GM12892 (cell line): ENCODE measurements around the gene CCDC86.

Experiments used
- DNase-seq: peaks from one replicate; pipeline ENCODE4 v3.0.0; 2011; ENCODE audit not compliant: insufficient read length
- FAIRE-seq: peaks from 2 replicates; lab custom pipeline; 2011; peaks lifted over from hg19 to GRCh38; lab: Jason Lieb, UNC
- POLR2A ChIP-seq: IDR thresholded peaks from 2 replicates; pipeline ENCODE4 v1.6.1; 2011; ENCODE audit warnings: low read depth, low read length, control low read depth
- POLR2AphosphoS5 ChIP-seq: IDR thresholded peaks from 2 replicates; pipeline ENCODE4 v1.6.1; 2011; ENCODE audit warnings: low read depth, low read length, control low read depth
- TAF1 ChIP-seq: IDR thresholded peaks from 2 replicates; pipeline ENCODE4 v1.6.1; 2011; ENCODE audit warnings: low read depth, mild to moderate bottlenecking, control low read depth, low read length, borderline replicate concordance

CCDC86 gene

DNA sequence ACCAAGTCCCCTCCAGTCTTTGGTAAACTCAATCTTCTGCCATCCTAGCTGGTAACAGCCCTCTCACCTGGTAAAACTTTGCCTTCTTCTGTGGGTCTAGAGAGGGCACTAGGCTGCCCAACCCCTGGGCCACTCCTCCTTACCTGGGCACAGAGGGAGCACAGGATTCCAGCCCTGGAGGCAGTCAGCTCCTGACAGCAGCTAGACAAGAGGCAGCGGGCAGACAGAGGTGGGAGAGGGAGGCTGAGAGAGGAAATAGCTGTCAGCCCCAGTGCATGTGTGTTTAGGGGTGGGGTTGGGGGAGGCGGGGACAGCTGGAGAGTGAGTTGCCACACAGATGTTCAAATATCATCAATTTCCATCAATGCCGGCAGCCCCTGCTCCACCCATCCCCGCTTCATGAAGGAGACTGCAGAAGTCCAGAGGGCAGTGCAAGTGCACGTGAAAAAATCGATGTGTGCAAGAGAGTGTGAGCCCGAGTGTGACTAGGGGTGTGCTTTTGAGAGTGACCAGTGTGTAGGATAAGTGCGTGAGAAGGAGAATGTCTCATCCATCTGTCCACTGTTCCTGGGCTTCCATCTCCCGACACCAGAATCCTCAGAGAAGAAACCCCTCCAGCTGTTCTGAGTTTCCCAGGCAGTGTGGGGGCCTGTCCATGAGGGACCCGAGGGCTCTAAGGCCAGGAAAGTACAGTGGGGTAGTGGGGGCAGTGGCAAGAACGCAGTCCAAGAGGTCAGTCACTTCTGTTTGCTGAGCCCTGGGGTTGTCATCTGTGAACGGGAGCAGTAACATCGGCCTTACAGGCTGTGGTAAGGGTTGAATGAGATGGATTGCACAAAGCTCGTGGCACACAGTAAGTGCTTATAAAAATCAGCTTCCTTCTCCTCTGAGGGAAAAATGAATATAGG lies 14.1 kb downstream of the CCDC86 start, which contains the start of gene PTGDR2:
PTGDR2 (minus strand) TSS at position 225 of the 908 bp plus-strand sequence. CDS start 2,228 bp downstream, outside the sequence.
- no peak for TF ChIP-seq TAF1
- TF ChIP-seq POLR2AphosphoS5: no peak
- TF ChIP-seq POLR2A: no peak
- no peak for DNase-seq
- no peak for FAIRE-seq

DNA sequence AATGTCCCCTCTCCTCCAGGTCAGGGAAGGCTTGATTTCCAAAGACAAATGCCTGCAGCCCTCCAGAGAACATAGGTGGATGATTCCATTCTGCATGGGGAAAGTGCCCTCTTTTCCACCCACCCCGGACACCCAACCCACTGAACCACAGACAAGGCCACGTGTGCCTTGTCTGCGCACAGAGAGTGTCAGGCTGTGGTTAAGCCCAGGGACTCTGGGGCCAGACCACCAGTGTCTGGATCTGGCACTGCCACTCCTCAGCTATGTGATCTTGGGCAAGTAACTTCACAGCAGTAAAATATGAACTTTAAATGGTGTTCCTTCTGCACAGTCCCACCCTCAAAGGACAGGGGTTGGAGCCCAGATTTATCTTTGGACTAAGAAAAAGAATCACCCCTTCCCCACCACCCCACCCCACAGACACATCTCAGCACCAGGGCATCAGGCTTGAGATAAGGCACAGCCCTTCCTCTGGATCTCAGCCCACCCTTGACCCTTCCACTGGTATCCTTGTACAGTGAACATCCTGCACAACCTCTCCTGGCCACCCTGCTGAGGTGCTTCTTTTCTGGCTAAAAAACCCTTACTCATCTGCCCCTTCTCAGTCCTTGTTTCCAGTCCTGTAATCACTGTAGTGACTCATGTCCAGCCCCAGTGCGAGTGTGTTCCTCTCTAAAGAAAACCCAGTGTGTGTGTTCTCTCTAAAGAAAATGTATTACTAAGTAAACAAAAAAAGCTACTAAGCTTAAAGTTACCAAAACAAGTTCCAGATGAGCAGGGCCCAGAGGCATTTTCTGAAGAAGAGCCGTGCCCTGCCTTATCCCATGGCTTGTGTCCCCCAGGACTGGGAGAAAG lies 15.7 kb downstream of the CCDC86 start:
- no peak for FAIRE-seq

DNA sequence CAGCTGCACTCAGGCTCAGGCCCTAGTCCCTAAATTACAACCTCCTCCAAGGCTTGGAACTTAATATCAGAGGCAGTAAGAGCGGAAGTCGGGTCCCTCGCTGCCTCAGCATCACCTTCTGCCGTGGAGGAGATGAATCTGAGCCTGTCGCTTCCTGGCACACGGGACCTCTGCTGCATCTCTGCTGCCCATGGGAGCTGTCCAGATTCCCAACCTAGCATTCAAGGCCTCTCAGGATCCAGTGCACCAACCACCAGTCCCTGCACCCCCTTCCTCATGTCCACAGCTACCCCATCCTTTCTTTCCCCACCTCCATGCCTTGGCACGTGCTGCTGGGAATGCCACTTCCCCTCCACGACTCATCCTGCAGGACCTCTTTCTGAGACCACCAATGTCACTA lies 16.3 kb downstream of the CCDC86 start:
- FAIRE-seq (peak; percentile 40), DNase-seq (no peak)
- TF ChIP-seq POLR2AphosphoS5 (no peak), TAF1 (no peak), POLR2A (no peak)

More for the DNA sequence above, 15.7 kb downstream of the CCDC86 start:
- TF ChIP-seq TAF1 (no peak), POLR2AphosphoS5 (no peak), POLR2A (no peak)
- no peak for DNase-seq

DNA sequence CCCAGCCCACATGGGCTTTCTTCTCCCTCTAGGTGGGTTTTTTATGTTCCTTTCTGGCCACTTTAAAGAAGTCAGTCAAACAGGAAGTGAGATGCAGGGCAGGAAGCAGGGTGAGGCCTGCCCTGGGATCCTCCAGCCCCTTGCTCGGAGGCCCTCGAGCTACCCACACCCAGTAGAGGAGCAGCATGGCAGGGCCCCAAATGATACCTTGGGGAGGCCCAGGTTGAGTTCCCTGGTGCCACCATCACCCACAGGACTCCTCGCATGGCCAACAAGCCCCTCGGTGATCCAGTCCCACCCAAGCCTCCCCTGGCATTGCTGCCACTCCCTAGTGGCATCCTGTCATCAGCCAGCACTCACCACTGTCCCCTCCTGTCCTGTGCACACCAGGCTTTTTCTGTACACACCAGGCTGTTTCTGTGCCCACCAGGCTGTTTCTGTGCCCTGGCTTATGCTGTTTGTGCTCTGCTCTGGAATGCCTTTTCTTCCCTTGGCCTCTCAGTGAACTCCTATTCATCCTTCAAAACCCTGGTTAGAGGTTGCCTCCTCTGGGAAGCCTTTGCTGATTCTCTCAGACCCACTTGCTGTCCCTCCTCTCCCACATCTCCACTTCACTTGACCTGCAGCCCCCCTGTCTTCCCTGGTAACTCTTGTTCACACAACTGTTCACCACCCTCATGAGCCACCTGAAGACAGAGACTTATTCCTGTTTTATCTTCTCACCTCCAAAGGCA lies 17.0 kb downstream of the CCDC86 start:
- DNase-seq (no peak), FAIRE-seq (no peak)
- TF ChIP-seq POLR2A (no peak), POLR2AphosphoS5 (no peak), TAF1 (no peak)

DNA sequence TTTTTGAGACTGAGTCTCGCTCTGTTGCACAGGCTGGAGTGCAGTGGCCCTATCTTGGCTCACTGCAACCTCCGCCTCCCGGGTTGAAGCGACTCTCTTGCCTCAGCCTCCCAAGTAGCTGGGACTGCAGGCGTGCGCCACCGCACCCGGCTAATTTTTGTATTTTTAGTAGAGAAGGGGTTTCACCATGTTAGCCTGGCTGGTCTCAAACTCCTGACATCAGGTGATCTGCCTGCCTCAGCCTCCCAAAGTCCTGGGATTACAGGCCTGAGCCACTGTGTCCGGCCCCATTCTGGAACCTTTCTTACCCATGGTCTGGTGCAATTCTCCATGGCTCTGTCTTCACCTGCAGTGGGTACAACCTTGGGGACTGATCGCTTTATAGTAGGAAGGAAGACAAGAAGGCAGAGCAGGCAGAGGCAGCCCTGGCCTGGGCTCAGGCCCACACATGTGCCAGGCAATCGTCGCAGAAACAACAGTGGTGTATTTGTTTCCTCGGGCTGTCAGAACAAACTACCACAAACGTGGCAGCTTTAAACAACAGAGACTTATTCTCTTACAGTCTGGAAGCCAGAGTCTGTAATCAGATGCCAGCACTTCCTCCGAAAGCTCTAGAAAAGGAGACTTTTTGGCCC lies 17.8 kb downstream of the CCDC86 start:
- DNase-seq (no peak), FAIRE-seq (no peak)
- no peak for TF ChIP-seq POLR2A
- no peak for TF ChIP-seq TAF1
- TF ChIP-seq POLR2AphosphoS5: no peak

DNA sequence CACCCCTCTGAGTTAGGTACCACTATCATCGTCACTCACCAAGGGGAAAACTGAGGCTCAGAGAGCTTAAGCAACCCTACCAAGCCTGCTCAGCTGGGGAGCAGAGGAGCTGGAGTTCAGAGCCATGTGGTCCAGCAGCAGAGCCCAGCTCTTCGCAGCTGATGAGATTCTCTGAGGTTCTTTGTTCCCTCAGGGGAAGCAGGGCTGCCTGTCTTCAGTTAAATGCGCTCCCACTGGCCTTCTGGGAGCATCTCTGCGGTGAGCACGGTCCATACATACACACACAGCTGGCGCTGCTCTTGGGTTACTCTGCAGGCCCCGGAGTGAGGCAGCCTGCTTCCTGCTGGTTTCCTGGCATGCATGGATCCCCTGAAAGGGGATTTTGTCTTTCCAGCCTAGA lies 19.0 kb downstream of the CCDC86 start:
- DNase-seq (no peak), FAIRE-seq (no peak)
- TF ChIP-seq TAF1: no peak
- no peak for TF ChIP-seq POLR2A
- TF ChIP-seq POLR2AphosphoS5: no peak

DNA sequence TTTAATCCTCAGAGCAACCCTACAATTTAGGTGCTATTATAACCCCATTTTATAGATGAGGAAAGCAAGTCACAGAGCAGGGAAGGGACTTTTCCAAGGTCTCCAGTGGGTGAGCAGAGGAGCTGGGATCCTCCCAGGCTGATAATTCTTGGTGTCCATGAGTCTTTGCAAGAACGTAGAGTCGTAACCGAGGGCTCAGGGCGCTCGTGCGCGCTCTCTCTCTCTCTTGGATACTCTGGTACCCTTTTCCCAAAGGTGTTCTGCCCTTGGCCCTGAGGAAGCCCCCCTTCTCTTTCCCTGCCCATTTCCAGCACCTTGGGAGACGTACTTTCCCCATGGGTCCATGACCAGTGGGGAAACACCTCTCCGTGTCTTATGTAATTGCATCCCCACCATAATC lies 20.3 kb downstream of the CCDC86 start:
- TF ChIP-seq TAF1 (no peak), POLR2AphosphoS5 (no peak), POLR2A (no peak)
- FAIRE-seq (no peak), DNase-seq (no peak)

DNA sequence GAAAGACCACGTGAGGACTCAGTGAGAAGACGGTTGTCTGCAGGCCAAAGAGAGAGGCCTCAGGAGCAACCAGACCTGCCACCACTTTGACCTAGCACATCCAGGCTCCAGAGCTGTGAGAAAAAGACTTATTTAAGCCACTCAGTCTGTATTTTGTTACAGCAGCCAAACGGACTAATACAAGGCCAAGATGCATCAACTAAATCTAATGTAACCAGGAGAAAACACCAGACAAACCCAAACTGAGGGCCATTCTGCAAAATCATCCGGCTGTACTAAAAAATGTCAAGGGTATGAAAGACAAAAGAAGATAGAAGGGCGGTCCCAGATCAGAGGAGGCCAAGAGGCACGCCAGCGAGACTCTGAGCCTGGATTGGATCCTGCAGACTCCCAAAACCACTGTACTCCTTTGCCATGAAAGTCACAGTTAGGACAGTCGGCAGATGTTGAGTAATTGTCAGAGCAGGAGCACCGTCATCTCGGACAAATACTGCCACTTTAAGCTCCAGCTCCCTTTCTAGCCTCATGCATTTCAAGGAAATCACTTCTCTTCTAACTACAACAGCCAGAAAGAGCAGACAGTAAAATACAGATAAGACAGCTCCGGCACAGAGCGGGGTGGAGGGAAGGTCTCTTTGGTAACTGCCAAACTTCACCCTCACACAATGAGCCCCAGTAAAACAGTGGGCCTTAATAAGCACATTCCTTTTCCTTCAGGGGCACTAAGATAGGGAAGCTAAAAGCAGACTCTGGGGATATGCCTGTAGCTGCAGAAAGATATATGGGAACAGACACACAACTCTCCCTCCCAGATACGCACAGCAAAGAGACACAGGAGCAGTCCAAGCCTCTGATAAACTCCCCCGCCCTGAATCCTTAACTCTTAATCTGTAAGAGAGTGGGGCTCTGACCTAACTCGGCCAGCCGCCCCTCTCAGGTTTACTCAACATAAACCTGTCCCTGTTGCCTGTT lies 21.9 kb downstream of the CCDC86 start:
- DNase-seq (no peak), FAIRE-seq (no peak)
- TF ChIP-seq TAF1 (no peak), POLR2A (no peak), POLR2AphosphoS5 (no peak)

DNA sequence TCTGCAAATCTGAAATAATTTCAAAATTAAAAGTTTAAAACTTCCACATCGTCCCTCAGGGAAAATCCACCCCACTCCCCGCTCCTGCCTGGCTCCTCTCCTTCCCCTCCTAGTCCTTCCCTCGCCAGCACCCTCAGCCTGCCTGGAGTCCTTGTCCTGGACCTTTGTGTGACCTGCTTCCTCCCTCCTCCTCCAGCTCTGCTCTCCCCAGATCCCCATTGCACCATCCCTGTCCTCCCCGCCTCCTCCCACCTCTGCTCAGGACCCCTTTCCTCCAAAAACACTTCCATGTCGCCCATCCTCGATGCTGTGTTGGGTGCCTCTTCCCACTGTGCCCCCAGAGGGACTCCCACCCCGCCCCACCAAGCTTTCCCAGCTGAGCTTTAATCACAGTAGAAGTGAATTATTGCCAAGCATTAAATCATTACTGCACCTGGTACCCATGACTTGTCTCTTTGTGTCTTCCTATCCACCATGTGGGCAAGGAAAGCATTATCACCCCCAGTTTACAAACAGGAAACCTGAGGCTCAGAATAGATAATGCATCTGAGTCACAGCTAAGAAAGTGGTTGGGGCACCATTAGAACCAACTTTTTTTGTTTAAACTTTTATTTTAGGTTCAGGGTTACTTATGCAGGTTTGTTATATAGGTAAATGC lies 23.1 kb downstream of the CCDC86 start:
- FAIRE-seq: no peak
- no peak for DNase-seq

More for the DNA sequence above, 23.1 kb downstream of the CCDC86 start:
- TF ChIP-seq POLR2A (no peak), TAF1 (no peak), POLR2AphosphoS5 (no peak)
